ENCODE data around the gene COPZ2. TPM values are rescaled to one million over a fixed set of nuclear protein-coding genes. Genes with fewer than 3 reads are reported as not detected.
A peak's percentile ranks its signal among the peaks of the same experiment; 100 is the strongest.

Gene COPZ2
- total and polyA plus RNA-seq, 3 donors from 2014 or later, result 13.2 to 47.6 (median 14.7) TPM

DNA sequence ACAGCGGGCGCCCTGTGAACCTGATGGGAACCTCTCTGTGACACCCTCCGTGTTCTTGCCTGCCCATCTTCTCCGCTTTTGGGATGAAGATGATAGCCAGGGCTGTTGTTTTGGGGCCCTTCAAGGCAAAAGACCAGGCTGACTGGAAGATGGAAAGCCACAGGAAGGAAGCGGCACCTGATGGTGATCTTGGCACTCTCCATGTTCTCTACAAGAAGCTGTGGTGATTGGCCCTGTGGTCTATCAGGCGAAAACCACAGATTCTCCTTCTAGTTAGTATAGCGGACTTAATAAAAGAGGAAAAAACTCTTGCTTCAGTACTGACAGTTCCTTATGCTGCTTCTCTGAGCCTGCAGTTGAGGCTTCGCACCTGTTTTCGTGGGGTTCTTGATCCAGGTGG, 56.1 kb downstream of the COPZ2 start:
- intact Hi-C loops (cut with DNase I; ENCODE audit: low total_unique reads), result no loop called here
- H3K4me3 ChIP-seq, result no peak overlapping the region
- H3K27me3 ChIP-seq, result no peaks in the 10 kb centered on the region
- no peaks in the 10 kb centered on the region for H3K9me3 ChIP-seq
- TF ChIP-seq CTCF (IDR thresholded peaks at IDR 0.05) (no peak), POLR2A (IDR thresholded peaks at IDR 0.05) (no peak)
- 87 to 90% methylated on average over 9 of the region's 9 CpGs for WGBS, 2 donors
- no peaks in the 10 kb centered on the region for H3K4me1 ChIP-seq
- DNase-seq, result no peak
- no peak overlapping the region for H3K27ac ChIP-seq
- no peaks in the 10 kb centered on the region for H3K36me3 ChIP-seq (ENCODE audit: low read depth, missing control alignments)

- H3K36me3 ChIP-seq (ENCODE audit: low read depth, missing control alignments), result no peaks in the 10 kb centered on the region
- no peak overlapping the region for H3K4me3 ChIP-seq
- TF ChIP-seq POLR2A (IDR thresholded peaks at IDR 0.05) (no peak), CTCF (IDR thresholded peaks at IDR 0.05) (no peak)
- H3K9me3 ChIP-seq, result no peaks in the 10 kb centered on the region
- no peak overlapping the region for H3K27ac ChIP-seq
- DNase-seq, result no peak
- no peaks in the 10 kb centered on the region for H3K27me3 ChIP-seq
- intact Hi-C loops (cut with DNase I; ENCODE audit: low total_unique reads), result no loop called here
- H3K4me1 ChIP-seq, result no peaks in the 10 kb centered on the region
Observed at GRCh38 chr17:47980541-47980940, 57.1 kb downstream of the COPZ2 start.

DNA sequence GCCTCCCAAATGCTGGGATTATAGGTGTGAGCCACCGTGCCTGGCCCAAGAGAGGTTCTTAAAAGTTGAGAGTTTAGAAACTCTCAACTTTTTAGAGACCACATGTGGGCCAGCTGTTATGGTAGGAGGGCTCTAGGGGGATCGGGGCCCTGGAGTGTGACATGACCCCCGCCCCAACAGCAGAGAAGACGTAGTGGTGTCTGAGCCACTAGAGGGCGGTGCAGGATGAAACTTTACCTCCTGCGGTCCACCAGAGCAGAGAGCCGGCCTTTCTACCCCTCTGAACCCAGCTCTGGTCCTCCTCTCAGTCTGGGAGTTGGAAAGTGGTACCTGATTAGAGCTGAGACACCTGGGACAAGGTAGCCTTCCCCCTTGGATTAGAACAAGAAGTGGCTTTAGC, 59.3 kb downstream of the COPZ2 start:
- WGBS, 2 donors, result 38 to 45% methylated on average over 7 of the region's 7 CpGs
- intact Hi-C loops (cut with DNase I; ENCODE audit: low total_unique reads), result no loop called here
- Histone ChIP-seq H3K36me3 (ENCODE audit: low read depth, missing control alignments) (no peaks in the 10 kb centered on the region), H3K9me3 (no peaks in the 10 kb centered on the region), H3K4me1 (no peaks in the 10 kb centered on the region), H3K27ac (no peak overlapping the region), H3K27me3 (no peaks in the 10 kb centered on the region), H3K4me3 (no peak overlapping the region)
- TF ChIP-seq POLR2A (IDR thresholded peaks at IDR 0.05), result no peak
- peak in 2 of 3 experiments; percentile 32 to 53 for TF ChIP-seq CTCF (IDR thresholded peaks at IDR 0.05)
- peak; percentile 64 for DNase-seq

MicroRNA genes within 50 kb of the gene (microRNA counts, 767-probe panel; counts per million panel counts)
- 0 to 152 counts per million in 2 donors for microRNA hsa-miR-152

Small RNA genes within 50 kb of the gene (microRNA-seq; reads per million reads assigned to microRNA genes)
- gene MIR152 (ENCODE audit: borderline number of aligned reads in 2 of 2, borderline replicate concordance in 1 of 2), result 520 to 754 reads per million in 2 donors

Small RNA genes within 50 kb of the gene (small RNA-seq; reads per million reads assigned to genes)
- gene AC004477.2, result 0 reads per million in 2 donors
- 17.9 to 33.2 reads per million in 2 donors for gene MIR152

Other genes starting within 250 kb of the COPZ2 start
- 1 to 10 TPM; 2.1 to 7.3 TPM for gene OSBPL7, start 216.0 kb downstream of the COPZ2 start, total RNA-seq
- gene OSBPL7, start 216.0 kb downstream of the COPZ2 start, polyA plus RNA-seq (ENCODE audit: insufficient read depth, low read depth, low replicate concordance), result 2.5 TPM
- gene MRPL10, start 206.3 kb downstream of the COPZ2 start, total RNA-seq, result 10 to 100 TPM; 47.1 to 47.4 TPM
- gene MRPL10, start 206.3 kb downstream of the COPZ2 start, polyA plus RNA-seq (ENCODE audit: insufficient read depth, low read depth, low replicate concordance), result 51.5 TPM
- 10 to 100 TPM; 18.4 to 28.3 TPM for gene LRRC46, start 206.1 kb downstream of the COPZ2 start, total RNA-seq
- gene LRRC46, start 206.1 kb downstream of the COPZ2 start, polyA plus RNA-seq (ENCODE audit: insufficient read depth, low read depth, low replicate concordance), result 147 TPM
- 10 to 100 TPM; 31.0 to 38.0 TPM for gene SCRN2, start 196.5 kb downstream of the COPZ2 start, total RNA-seq
- 25.6 TPM for gene SCRN2, start 196.5 kb downstream of the COPZ2 start, polyA plus RNA-seq (ENCODE audit: insufficient read depth, low read depth, low replicate concordance)
- gene SP6, start 186.6 kb downstream of the COPZ2 start, total RNA-seq, result under 1 TPM; 0.31 to 0.43 TPM
- gene SP6, start 186.6 kb downstream of the COPZ2 start, polyA plus RNA-seq (ENCODE audit: insufficient read depth, low read depth, low replicate concordance), result 0.79 TPM
- gene SP2, start 141.6 kb downstream of the COPZ2 start, total RNA-seq, result 10 to 100 TPM; 18.9 to 23.5 TPM
- 35.0 TPM for gene SP2, start 141.6 kb downstream of the COPZ2 start, polyA plus RNA-seq (ENCODE audit: insufficient read depth, low read depth, low replicate concordance)
- 10 to 100 TPM; 37.5 to 41.7 TPM for gene PNPO, start 96.2 kb downstream of the COPZ2 start, total RNA-seq
- gene PNPO, start 96.2 kb downstream of the COPZ2 start, polyA plus RNA-seq (ENCODE audit: insufficient read depth, low read depth, low replicate concordance), result 21.3 TPM
- 1 to 10 TPM in 1 of 2 donors, under 1 TPM in 1; 0.55 to 2.5 TPM for gene PRR15L, start 79.9 kb downstream of the COPZ2 start, total RNA-seq
- 6.2 TPM for gene PRR15L, start 79.9 kb downstream of the COPZ2 start, polyA plus RNA-seq (ENCODE audit: insufficient read depth, low read depth, low replicate concordance)
- 100 to 1,000 TPM; 221 to 281 TPM for gene CDK5RAP3, start 66.7 kb downstream of the COPZ2 start, total RNA-seq
- 192 TPM for gene CDK5RAP3, start 66.7 kb downstream of the COPZ2 start, polyA plus RNA-seq (ENCODE audit: insufficient read depth, low read depth, low replicate concordance)
- gene NFE2L1, start 10.6 kb upstream of the COPZ2 start, total RNA-seq, result 100 to 1,000 TPM; 180 to 199 TPM
- gene NFE2L1, start 10.6 kb upstream of the COPZ2 start, polyA plus RNA-seq (ENCODE audit: insufficient read depth, low read depth, low replicate concordance), result 193 TPM
- 10 to 100 TPM; 59.9 to 70.1 TPM for gene CBX1, start 63.7 kb upstream of the COPZ2 start, total RNA-seq
- 123 TPM for gene CBX1, start 63.7 kb upstream of the COPZ2 start, polyA plus RNA-seq (ENCODE audit: insufficient read depth, low read depth, low replicate concordance)
- gene SNX11, start 70.0 kb upstream of the COPZ2 start, total RNA-seq, result 10 to 100 TPM; 20.3 to 23.1 TPM
- 23.1 TPM for gene SNX11, start 70.0 kb upstream of the COPZ2 start, polyA plus RNA-seq (ENCODE audit: insufficient read depth, low read depth, low replicate concordance)

All from testis (tissue), 3 donors.